Keratinocyte (primary cell): ENCODE results near the gene AATF.

Experiments
- EZH2 ChIP-seq: IDR thresholded peaks from one replicate; pipeline ENCODE4 v1.6.1; 2012; ENCODE audit warnings: inconsistent platforms, mild to moderate bottlenecking, low read length, moderate library complexity
- TF ChIP-seq, protein P1 (sequence below), 3 experiments: IDR thresholded peaks in 1 of 3; conservative IDR thresholded peaks in 1 of 3; optimal IDR thresholded peaks in 1 of 3; 2 replicates in 2 of 3; 3 replicates in 1 of 3; pipeline versions ENCODE3 to v1.5.1; 2011; ENCODE audit warnings: low read length in 3 of 3, mild to moderate bottlenecking in 3 of 3, moderate library complexity in 2 of 3, control low read depth in 1 of 3, inconsistent platforms in 1 of 3; ENCODE audit not compliant: insufficient read depth in 2 of 3; ENCODE audit errors: extremely low read depth in 1 of 3

DNA sequence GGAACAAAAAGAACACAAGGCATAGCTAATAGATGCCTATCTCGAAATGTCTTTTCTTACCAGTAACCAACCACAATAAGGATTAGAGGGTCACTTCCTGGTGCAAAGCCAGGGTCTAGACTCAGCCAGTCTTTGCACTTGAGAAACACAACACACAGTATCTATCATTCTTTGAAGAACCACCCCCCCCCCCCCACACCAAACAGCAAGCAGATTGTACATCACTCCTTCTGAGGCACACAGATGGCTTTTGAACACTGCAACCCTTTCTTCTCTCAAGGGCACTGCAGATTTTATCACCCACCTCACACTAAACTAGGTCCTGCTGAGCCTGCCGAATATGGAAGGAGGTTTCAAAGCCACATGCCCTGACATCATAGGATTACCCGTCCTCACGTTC, 145.6 kb downstream of the AATF start:
- TF ChIP-seq, protein P1, sequence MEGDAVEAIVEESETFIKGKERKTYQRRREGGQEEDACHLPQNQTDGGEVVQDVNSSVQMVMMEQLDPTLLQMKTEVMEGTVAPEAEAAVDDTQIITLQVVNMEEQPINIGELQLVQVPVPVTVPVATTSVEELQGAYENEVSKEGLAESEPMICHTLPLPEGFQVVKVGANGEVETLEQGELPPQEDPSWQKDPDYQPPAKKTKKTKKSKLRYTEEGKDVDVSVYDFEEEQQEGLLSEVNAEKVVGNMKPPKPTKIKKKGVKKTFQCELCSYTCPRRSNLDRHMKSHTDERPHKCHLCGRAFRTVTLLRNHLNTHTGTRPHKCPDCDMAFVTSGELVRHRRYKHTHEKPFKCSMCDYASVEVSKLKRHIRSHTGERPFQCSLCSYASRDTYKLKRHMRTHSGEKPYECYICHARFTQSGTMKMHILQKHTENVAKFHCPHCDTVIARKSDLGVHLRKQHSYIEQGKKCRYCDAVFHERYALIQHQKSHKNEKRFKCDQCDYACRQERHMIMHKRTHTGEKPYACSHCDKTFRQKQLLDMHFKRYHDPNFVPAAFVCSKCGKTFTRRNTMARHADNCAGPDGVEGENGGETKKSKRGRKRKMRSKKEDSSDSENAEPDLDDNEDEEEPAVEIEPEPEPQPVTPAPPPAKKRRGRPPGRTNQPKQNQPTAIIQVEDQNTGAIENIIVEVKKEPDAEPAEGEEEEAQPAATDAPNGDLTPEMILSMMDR (optimal IDR thresholded peaks at IDR 0.05 in 1 of 3, IDR thresholded peaks at IDR 0.05 in 1 of 3, conservative IDR thresholded peaks at IDR 0.05 in 1 of 3; ENCODE audit: extremely low read depth in 1 of 3, insufficient read depth in 2 of 3, low read length in 3 of 3), result no peak
- TF ChIP-seq EZH2, result no peak
